ENCODE measurements around the gene NOD2.

Gene NOD2

GRCh38 chr16:50718061-50718760, 24.8 kb downstream of the NOD2 start:
- no peak for DNase-seq

DNA sequence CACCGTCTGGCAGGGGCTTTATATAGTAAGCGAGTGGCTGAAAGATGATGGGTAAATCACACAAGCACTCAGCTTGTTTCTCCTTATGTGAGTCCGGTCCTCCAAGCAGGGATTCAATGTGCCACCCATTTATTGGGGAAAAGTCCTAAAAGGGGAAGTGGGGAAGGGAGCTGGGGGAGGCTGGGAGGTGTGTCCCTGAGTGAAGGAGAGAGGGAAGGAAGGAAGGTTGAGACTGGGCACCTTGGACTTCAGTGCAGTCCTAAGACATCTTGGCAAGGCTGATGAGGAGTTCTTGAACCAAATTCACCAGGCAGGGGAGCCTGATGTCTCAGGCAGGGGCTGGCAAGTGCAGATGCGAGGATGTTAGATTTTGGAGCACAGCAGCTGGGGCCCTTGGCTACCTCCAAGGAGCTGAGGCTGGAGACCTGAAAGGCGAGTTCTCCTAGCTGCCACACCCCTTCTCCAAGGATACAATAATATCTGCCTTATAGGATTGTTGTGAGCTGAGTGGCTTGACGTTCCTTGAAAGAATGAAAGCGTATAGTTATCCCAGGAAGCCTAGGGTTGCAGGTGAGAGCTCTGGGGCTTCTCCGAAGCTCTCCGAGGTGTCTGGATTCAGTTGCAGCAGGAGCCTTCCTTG, 25.5 kb downstream of the NOD2 start:
- no peak for DNase-seq

DNA sequence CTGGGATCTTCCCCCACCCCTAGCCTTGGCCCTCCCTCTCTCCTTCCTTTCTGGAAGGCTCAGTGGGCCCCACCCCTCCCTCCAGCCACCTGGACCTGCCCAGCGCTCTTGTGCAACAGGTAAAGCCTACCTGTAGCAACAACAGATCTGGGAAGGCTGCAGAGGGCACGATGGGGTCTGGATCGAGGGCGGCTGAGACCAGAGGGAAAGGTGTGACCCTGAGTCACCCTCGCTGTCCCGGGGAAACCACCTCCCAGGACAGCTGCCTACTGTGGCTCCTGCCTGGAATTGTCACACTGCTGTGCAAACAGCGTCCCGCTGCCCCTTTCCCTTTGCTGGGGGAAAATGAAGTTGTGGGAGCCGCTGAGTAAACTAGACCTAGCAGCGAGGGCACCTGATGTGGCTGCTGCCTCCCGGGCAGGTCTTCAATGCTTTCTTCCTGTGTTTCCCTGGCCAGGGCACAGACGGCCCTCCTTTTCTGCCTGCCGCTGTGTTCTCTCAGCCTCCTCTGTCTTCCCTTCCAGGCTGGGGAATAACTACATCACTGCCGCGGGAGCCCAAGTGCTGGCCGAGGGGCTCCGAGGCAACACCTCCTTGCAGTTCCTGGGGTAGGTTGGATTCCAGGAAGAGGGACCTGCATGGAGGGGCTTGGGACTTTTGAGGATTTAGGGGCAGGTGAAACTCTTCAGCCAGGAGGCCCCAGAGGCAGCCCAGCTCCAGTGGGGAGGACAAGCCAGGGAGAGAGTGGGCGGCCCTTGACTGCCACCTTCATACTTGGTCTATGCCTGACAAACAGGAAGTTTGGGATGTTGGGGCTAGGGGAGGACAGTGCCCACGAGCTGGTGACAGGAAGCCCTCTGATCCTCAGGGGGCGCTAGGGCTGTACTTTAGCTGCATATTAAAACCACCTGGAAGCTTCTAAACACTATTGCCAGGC, 26.3 kb downstream of the NOD2 start:
- peak in 1 of 2 donors; percentile 27 for DNase-seq

- peak; percentile 35 to 68 for DNase-seq
Measured at GRCh38 chr16:50721549-50722404, 28.4 kb downstream of the NOD2 start.

- DNase-seq = no peak
Measured at GRCh38 chr16:50722405-50722737, 29.0 kb downstream of the NOD2 start.

DNA sequence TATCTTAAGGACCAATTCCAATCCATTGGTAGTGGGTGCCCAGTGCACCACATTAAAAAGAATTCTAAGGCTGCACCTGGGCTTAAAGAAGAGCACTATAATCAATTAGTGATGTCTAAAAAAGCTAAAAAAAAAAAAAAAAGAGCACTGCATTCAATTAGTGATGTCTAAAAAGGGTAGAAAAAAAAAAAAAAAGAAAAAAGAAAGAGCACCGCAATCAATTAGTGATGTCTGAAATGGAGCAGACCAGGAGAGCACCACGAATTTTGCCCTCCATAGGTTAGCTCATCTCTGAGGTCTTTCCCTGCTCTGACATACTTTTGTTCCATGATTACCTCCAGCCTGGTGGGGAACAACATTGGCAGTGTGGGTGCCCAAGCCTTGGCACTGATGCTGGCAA, 29.6 kb downstream of the NOD2 start:
- DNase-seq = no peak

DNA sequence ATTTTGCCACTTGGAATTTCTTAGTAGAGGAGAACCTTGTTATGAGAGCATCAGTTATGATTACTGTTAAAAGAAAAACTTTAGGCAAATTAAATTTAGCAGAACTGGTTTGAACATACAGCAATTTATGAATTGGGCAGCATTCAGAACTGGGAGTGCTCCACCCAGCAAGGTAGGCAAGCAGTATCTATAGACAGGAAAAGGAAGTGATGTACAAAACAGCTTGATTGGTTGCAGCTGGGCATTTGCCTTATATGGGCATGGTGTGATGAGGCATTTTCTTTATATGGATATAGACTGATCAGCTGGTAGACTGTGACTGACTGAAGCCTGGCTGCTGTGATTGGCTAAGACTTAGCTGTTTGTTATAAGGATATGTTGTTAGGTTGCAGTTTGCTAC, 30.9 kb downstream of the NOD2 start:
- DNase-seq = no peak

GRCh38 chr16:50731130-50731988, 38.0 kb downstream of the NOD2 start:
- DNase-seq = no peak

GRCh38 chr16:50731989-50732832, 38.8 kb downstream of the NOD2 start:
- DNase-seq = no peak

DNA sequence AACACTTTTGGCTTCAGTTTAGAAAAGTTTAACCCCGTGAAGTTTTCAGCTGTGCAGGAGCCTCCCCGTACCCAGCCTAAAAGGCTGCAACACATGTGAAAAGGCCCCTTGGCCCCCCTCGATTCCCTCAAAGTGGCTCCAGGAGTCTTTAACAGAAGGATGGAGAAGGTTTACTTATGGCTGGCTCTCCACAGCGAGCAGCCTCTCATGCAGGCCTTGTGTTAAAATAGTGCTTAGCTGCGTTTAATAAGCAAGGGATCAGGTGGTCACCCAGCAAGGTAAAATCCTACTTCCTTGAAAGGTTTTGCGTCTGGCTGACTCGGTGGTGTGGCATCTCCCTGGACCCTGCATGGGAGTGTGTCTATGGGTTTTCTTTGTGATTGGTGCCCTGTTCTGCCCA, 40.1 kb downstream of the NOD2 start:
- DNase-seq = no peak

DNA sequence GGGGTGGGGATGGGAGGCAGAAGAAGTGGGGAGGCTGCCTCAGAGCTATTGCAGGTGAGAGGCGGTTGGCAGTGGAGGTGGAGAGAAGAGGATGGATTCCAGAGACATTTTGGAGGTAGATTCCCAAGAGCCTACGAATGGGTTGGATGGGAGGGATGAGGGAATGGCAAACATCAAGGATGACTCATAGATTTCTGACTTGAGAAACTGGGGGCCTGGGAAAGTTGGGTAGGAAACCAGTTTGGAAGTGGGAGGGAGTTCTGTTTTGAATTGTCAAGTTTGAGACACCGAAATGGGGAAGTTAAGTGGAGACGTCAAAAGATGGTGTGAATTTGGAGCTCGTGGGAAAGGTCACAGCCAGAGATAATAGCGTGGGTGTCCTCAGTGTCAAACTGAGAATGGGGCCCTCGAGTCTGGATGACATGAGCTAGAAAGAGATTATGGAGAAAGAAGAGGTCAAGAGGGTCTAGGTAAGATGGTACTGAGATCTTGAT, 42.3 kb downstream of the NOD2 start:
- DNase-seq = no peak

DNA sequence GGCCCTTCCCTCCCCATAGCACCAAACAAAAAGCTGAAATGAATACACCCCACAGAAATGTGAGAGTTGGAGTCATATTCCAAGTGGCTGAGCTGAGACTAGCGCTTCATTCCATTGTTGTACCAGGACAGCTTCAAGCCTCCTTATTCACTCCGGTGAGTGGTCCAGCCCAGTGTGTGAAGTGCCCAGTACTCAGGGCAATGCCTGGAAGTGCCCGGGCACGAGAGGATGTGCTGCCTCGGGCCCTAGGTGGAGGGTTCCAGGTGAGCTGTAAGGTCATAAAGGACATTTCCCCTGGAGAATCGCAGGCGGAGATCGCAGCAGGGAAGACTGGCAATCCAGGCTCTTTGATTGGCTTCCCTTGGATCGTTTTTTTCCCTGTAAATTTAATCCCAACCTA, 43.0 kb downstream of the NOD2 start:
- no peak for DNase-seq

GRCh38 chr16:50737420-50737959, 44.1 kb downstream of the NOD2 start:
- no peak for DNase-seq

GRCh38 chr16:50739031-50739430, 45.6 kb downstream of the NOD2 start:
- DNase-seq = no peak

DNA sequence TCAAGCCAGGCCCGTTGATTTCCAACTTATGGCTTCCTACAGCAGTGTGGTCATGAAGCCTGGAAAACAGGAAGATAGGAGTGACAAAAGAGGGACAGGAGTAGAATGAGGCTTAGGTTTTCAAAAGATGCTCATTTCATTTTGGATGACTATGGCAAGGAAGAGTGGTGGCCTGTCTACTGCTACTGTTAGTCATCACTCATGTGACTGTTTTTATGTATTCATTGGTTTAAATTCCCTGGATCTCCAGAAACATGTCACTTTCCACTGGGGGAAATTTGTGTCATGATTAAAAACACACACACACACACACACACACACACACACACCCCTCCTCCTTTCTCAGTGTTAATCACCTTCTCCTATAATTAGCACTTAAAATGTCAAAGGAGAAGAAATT, 47.3 kb downstream of the NOD2 start:
- no peak for DNase-seq

- DNase-seq = no peak
Measured at GRCh38 chr16:50741225-50741780, 47.9 kb downstream of the NOD2 start.

- DNase-seq = peak; percentile 100
Measured at GRCh38 chr16:50741781-50742575, 48.6 kb downstream of the NOD2 start, which contains the start of gene CYLD. Gene CYLD, plus strand, starts transcription at chr16:50742086. Its CDS starts 7,613 bp downstream, at chr16:50749699.

DNA sequence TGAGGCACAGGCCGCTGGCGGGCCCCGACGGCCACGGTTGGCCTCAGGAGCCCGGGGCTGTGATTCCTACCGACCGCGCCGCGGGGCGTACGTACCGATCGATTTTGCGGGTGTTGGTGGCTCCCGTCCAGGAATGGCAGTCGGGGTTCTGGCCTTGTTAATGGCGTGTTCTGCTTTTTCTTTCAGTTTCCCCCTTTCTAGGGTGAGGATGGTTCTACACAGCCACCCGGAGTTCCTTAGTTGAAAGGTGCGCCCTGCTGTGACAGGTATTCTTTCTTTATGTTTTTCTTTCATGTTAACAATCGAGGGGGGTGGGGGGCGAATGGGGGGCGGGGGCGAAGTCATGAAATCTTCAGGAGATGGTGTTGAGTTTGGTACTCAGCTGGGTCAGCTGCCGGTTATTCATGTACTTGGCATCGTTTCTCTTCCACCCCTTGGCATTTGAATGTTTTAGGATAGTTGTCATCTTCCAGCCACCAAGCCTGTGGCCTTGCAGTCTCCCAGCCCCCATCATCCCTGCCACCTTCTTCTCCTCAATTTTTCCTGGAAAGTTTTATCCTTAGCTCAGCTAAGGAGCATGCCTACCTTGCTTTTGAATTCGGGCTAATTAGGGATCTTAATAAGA, 49.3 kb downstream of the NOD2 start:
- peak; percentile 53 to 67 for DNase-seq
